ENCODE measurements around the gene OTOGL. TPM values are rescaled to one million over a fixed set of nuclear protein-coding genes. Genes with fewer than 3 reads are reported as not detected.

The OTOGL gene
- total and polyA plus RNA-seq, 9 donors, result 0.05 to 0.26 (median 0.12) TPM; not detected in 2

DNA sequence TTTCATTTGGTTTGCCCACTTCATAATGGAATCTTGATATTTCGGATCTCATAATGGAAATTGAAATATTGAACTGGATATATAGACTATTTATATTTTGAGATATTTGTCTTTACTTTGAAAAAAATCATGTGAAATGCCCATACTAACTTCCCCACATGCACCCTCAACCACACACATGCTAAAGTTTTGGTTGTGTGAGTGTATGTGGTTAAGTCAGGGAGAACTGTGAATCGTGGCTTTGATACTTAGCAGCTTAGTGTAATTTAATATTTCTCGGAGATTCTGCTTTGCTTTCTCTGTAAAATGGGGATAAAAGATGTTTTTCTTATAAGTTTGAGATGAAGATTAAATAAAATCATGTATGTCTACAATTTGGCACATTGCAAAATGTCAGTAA lies 162.1 kb downstream of the OTOGL start:
- WGBS, 3 donors, result 88 to 89% (median 89%) methylated on average over 3 of the region's 3 CpGs
- H3K27ac ChIP-seq, result no peak overlapping the region
- TF ChIP-seq EP300 (IDR thresholded peaks at IDR 0.05) (no peak), POLR2A (IDR thresholded peaks at IDR 0.05) (no peak), CTCF (IDR thresholded peaks at IDR 0.05) (no peak)
- H3K4me3 ChIP-seq, result no peak overlapping the region
- intact Hi-C loops (cut with DNase I), result loop anchor here in 1 of 4 donors (10.0 kb wide), 2 partner anchors 707 to 857 kb away; no protein-coding TSS in a partner anchor
- H3K36me3 ChIP-seq, result no peaks in the 10 kb centered on the region
- no peak for DNase-seq
- H3K27me3 ChIP-seq, result no peaks in the 10 kb centered on the region
- no peaks in the 10 kb centered on the region for H3K4me1 ChIP-seq (ENCODE audit: insufficient read depth)
- H3K9me3 ChIP-seq, result no peaks in the 10 kb centered on the region

- Histone ChIP-seq H3K36me3 (no peaks in the 10 kb centered on the region), H3K4me3 (no peak overlapping the region), H3K27me3 (no peaks in the 10 kb centered on the region), H3K4me1 (ENCODE audit: insufficient read depth) (no peaks in the 10 kb centered on the region), H3K9me3 (no peaks in the 10 kb centered on the region), H3K27ac (no peak overlapping the region)
- intact Hi-C loops (cut with DNase I), result loop anchor here in 1 of 4 donors (10.0 kb wide), 2 partner anchors 708 to 858 kb away; no protein-coding TSS in a partner anchor
- 83 to 96% (median 89%) methylated on average over 1 of the region's 1 CpG for WGBS, 3 donors
- no peak for DNase-seq
- no peak for TF ChIP-seq CTCF (IDR thresholded peaks at IDR 0.05)
- no peak for TF ChIP-seq EP300 (IDR thresholded peaks at IDR 0.05)
- TF ChIP-seq POLR2A (IDR thresholded peaks at IDR 0.05), result no peak
Observed at GRCh38 chr12:80262346-80262745, 163.0 kb downstream of the OTOGL start.

- WGBS, 3 donors, result 21 to 32% (median 23%) methylated on average over 4 of the region's 4 CpGs
- H3K27me3 ChIP-seq, result no peaks in the 10 kb centered on the region
- intact Hi-C loops (cut with DNase I), result loop anchor here in 1 of 4 donors (10.0 kb wide), 2 partner anchors 708 to 858 kb away; no protein-coding TSS in a partner anchor
- TF ChIP-seq POLR2A (IDR thresholded peaks at IDR 0.05), result no peak
- no peak for TF ChIP-seq EP300 (IDR thresholded peaks at IDR 0.05)
- TF ChIP-seq CTCF (IDR thresholded peaks at IDR 0.05), result no peak
- no peak for DNase-seq
- no peak overlapping the region for H3K4me3 ChIP-seq
- no peak overlapping the region for H3K27ac ChIP-seq
- H3K9me3 ChIP-seq, result no peaks in the 10 kb centered on the region
- H3K36me3 ChIP-seq, result no peaks in the 10 kb centered on the region
- H3K4me1 ChIP-seq (ENCODE audit: insufficient read depth), result no peaks in the 10 kb centered on the region
Observed at GRCh38 chr12:80262771-80263170, 163.4 kb downstream of the OTOGL start.

DNA sequence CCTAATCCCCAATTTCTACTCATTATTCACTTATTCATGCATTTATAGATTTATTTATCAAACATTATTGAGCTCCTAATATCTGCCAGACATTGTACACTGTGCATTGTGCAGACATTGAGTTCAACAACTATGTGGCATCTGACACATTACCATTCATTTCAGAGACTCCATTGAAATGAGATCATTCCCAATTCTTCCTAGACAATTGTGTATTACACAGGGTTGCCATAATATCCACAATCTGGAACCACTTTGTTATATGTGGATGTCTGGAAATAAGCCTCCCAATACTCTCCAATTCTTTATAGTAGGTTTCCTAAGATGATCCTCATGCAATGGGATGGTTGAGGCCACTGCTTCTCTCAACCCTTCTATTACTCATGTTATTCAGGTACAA lies 165.0 kb downstream of the OTOGL start:
- H3K36me3 ChIP-seq, result no peaks in the 10 kb centered on the region
- H3K4me3 ChIP-seq, result no peak overlapping the region
- no peaks in the 10 kb centered on the region for H3K27me3 ChIP-seq
- intact Hi-C loops (cut with DNase I), result loop anchor here in 1 of 4 donors (10.0 kb wide), 2 partner anchors 710 to 860 kb away; no protein-coding TSS in a partner anchor
- no peak overlapping the region for H3K27ac ChIP-seq
- no peaks in the 10 kb centered on the region for H3K9me3 ChIP-seq
- no peaks in the 10 kb centered on the region for H3K4me1 ChIP-seq (ENCODE audit: insufficient read depth)
- DNase-seq, result no peak
- no peak for TF ChIP-seq CTCF (IDR thresholded peaks at IDR 0.05)
- TF ChIP-seq POLR2A (IDR thresholded peaks at IDR 0.05), result no peak
- TF ChIP-seq EP300 (IDR thresholded peaks at IDR 0.05), result no peak

All from ovary (tissue), 9 donors.